ENCODE measurements around the gene HECW1.

The HECW1 gene

GRCh38 chr7:43465581-43466554, 353.4 kb downstream of the HECW1 start:
- TF ChIP-seq POLR2AphosphoS5 (IDR thresholded peaks at IDR 0.05; ENCODE audit: low read depth, low read length) (no peak), REST (IDR thresholded peaks at IDR 0.05; ENCODE audit: insufficient read depth in 1 of 2, low read depth in 2 of 2, low read length in 2 of 2) (no peak), SIN3A (IDR thresholded peaks at IDR 0.05; ENCODE audit: borderline replicate concordance, insufficient read depth, low read length) (no peak), TAF1 (IDR thresholded peaks at IDR 0.05; ENCODE audit: borderline replicate concordance, insufficient read depth, low read length) (no peak), FOXP2 (optimal IDR thresholded peaks at IDR 0.05; ENCODE audit: borderline replicate concordance, extremely low read depth, extremely low read length, insufficient read depth) (no peak)

GRCh38 chr7:43467406-43467805, 355.0 kb downstream of the HECW1 start:
- TF ChIP-seq REST (IDR thresholded peaks at IDR 0.05; ENCODE audit: insufficient read depth in 1 of 2, low read depth in 2 of 2, low read length in 2 of 2): no peak
- no peak for TF ChIP-seq POLR2AphosphoS5 (IDR thresholded peaks at IDR 0.05; ENCODE audit: low read depth, low read length)
- TF ChIP-seq SIN3A (IDR thresholded peaks at IDR 0.05; ENCODE audit: borderline replicate concordance, insufficient read depth, low read length): no peak
- no peak for TF ChIP-seq TAF1 (IDR thresholded peaks at IDR 0.05; ENCODE audit: borderline replicate concordance, insufficient read depth, low read length)
- no peak for TF ChIP-seq FOXP2 (optimal IDR thresholded peaks at IDR 0.05; ENCODE audit: borderline replicate concordance, extremely low read depth, extremely low read length, insufficient read depth)

GRCh38 chr7:43467846-43468245, 355.4 kb downstream of the HECW1 start:
- TF ChIP-seq FOXP2 (optimal IDR thresholded peaks at IDR 0.05; ENCODE audit: borderline replicate concordance, extremely low read depth, extremely low read length, insufficient read depth): no peak
- TF ChIP-seq TAF1 (IDR thresholded peaks at IDR 0.05; ENCODE audit: borderline replicate concordance, insufficient read depth, low read length): no peak
- TF ChIP-seq SIN3A (IDR thresholded peaks at IDR 0.05; ENCODE audit: borderline replicate concordance, insufficient read depth, low read length): no peak
- TF ChIP-seq REST (IDR thresholded peaks at IDR 0.05; ENCODE audit: insufficient read depth in 1 of 2, low read depth in 2 of 2, low read length in 2 of 2): no peak
- no peak for TF ChIP-seq POLR2AphosphoS5 (IDR thresholded peaks at IDR 0.05; ENCODE audit: low read depth, low read length)

- no peak for TF ChIP-seq SIN3A (IDR thresholded peaks at IDR 0.05; ENCODE audit: borderline replicate concordance, insufficient read depth, low read length)
- no peak for TF ChIP-seq TAF1 (IDR thresholded peaks at IDR 0.05; ENCODE audit: borderline replicate concordance, insufficient read depth, low read length)
- TF ChIP-seq POLR2AphosphoS5 (IDR thresholded peaks at IDR 0.05; ENCODE audit: low read depth, low read length): no peak
- TF ChIP-seq REST (IDR thresholded peaks at IDR 0.05; ENCODE audit: insufficient read depth in 1 of 2, low read depth in 2 of 2, low read length in 2 of 2): no peak
- TF ChIP-seq FOXP2 (optimal IDR thresholded peaks at IDR 0.05; ENCODE audit: borderline replicate concordance, extremely low read depth, extremely low read length, insufficient read depth): no peak
These were observed 356.6 kb downstream of the HECW1 start for GRCh38 chr7:43469051-43469450.
